ENCODE data around the gene SNAP47.

DNA sequence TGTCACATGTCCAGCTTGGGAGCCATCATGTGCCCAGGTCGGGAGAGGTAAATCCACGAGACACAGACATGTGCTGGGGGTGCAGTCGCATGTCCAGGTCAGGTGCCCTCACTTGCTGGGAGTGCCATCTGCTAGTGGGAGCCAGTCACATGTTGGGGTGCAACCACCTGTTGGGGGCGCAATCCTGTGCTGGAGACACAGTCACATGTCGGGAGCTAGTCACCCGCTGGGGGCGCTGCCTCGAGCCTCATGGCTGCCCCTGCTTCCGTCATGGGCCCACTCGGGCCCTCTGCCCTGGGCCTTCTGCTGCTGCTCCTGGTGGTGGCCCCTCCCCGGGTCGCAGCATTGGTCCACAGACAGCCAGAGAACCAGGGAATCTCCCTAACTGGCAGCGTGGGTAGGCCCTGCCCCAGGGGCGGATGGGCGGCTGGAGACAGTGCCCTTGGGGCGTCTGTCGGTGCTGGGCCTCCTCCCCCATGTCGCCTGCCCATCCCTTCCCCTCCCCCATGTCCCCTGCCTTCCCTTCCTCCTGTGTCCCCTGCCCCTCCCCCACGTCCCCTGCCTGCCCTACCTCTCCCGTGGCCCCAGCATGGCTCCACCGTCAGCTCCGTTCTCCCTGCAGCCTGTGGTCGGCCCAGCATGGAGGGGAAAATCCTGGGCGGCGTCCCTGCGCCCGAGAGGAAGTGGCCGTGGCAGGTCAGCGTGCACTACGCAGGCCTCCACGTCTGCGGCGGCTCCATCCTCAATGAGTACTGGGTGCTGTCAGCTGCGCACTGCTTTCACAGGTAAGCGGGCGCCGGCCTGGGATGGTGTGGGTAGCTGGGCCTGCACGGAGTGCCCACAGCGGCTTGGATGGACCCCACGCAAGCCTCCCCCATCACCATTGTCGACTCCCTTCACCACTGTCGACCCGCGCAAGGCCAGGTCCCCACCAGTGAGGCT is 80.5 kb downstream of the SNAP47 start, which contains the start of gene PRSS38:
- TF ChIP-seq, protein P1, sequence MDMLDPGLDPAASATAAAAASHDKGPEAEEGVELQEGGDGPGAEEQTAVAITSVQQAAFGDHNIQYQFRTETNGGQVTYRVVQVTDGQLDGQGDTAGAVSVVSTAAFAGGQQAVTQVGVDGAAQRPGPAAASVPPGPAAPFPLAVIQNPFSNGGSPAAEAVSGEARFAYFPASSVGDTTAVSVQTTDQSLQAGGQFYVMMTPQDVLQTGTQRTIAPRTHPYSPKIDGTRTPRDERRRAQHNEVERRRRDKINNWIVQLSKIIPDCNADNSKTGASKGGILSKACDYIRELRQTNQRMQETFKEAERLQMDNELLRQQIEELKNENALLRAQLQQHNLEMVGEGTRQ (IDR thresholded peaks at IDR 0.05; ENCODE audit: low read depth, low read length): no peak
- TF ChIP-seq CTCF (conservative IDR thresholded peaks at IDR 0.05; ENCODE audit: low read depth, low read length) (no peak), POLR2A (IDR thresholded peaks at IDR 0.05; ENCODE audit: low read depth, low read length) (no peak), RAD21 (IDR thresholded peaks at IDR 0.05; ENCODE audit: low read length) (no peak), MXI1 (IDR thresholded peaks at IDR 0.05; ENCODE audit: borderline replicate concordance, low read depth, low read length) (no peak), MAZ (IDR thresholded peaks at IDR 0.05; ENCODE audit: borderline replicate concordance, low read depth, low read length) (no peak), CEBPB (IDR thresholded peaks at IDR 0.05; ENCODE audit: low read depth, low read length) (no peak), ELK1 (IDR thresholded peaks at IDR 0.05; ENCODE audit: borderline replicate concordance, low read depth, low read length) (no peak), MAFK (IDR thresholded peaks at IDR 0.05; ENCODE audit: low read depth, low read length) (no peak)

All from IMR-90 (cell line).